Kidney capillary endothelial cell (primary cell): ENCODE measurements around the gene MAEA.
"Not testable (repeated sequence)": the region's sequence is repeated elsewhere in the genome, so short reads cannot be mapped to it uniquely, and the experiment has no call there.

Source experiments
- DNase-seq: peaks from one replicate; pipeline ENCODE4 v3.0.0-alpha.2; 2018; ENCODE audit warnings: low spot score

Gene MAEA

DNA sequence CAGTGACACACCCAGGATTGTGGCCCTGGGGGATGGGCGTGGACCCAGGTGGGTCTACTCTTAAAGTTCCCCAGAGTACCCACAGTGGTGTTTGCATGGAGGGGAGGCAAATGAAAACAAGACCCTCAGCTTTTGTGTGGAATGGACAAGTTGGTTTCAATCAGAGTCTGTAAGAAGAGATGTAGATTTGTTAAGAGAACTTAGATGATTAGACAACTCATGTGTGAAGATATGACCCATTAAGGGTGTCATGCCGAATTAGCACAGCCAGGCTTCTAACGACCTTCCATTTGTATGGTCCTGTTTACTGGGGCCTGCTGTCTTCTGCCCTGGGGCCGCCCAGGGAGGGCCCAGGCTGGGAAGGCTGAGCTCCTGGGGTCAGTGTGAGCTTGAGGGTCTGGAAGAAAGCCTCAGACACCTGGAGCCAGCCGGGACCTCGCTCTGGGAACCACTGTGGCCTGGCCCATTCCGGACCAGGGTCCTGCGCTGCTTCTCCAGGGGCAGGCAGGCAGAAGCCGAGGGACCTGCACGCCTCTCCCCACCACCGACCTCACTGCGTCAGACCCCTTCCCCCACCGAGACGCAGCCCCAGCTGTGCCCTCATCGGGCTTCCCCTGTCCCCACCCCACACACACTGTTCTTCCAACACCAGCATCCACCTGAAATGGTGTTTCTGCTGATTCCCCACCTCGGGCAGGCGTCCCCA, 77.7 kb downstream of the MAEA start:
- DNase-seq, result no peak

- DNase-seq, result no peak
These were observed 78.2 kb downstream of the MAEA start for GRCh38 chr4:1367936-1368289.

- DNase-seq, result no peak
These were observed 78.9 kb downstream of the MAEA start for GRCh38 chr4:1368421-1369090.

GRCh38 chr4:1369091-1369450, 79.4 kb downstream of the MAEA start:
- DNase-seq, result no peak

DNA sequence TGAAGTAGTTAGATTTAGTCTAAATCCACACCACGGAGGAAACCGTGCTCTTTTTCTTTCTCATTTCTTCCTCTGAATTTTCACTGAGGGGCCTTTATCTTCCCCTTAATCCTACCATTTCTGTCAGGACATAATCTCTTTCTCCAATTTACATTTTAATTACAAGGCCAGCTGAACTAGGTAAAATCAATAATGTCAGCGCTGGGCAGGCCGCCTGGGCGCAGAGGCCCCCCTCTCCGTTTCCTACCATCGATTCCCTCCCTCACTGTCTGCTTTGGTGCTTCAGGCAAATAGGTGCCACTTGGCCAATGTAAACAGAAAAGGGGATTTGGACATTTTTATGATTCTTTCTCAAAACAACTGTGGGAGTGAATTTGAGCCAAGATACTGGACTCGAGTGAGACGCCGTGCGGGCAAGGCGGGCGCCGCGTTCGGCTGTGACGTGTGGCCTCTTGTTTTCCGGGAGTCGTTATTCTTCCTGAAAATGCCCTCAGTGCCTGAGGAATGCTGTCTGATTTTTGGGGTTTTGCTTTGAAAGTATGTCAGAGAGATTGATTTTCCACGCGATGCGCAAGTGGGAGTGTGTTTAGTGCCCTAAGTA, 79.9 kb downstream of the MAEA start:
- no peak for DNase-seq

GRCh38 chr4:1370321-1371124, 80.8 kb downstream of the MAEA start:
- DNase-seq, result no peak

DNA sequence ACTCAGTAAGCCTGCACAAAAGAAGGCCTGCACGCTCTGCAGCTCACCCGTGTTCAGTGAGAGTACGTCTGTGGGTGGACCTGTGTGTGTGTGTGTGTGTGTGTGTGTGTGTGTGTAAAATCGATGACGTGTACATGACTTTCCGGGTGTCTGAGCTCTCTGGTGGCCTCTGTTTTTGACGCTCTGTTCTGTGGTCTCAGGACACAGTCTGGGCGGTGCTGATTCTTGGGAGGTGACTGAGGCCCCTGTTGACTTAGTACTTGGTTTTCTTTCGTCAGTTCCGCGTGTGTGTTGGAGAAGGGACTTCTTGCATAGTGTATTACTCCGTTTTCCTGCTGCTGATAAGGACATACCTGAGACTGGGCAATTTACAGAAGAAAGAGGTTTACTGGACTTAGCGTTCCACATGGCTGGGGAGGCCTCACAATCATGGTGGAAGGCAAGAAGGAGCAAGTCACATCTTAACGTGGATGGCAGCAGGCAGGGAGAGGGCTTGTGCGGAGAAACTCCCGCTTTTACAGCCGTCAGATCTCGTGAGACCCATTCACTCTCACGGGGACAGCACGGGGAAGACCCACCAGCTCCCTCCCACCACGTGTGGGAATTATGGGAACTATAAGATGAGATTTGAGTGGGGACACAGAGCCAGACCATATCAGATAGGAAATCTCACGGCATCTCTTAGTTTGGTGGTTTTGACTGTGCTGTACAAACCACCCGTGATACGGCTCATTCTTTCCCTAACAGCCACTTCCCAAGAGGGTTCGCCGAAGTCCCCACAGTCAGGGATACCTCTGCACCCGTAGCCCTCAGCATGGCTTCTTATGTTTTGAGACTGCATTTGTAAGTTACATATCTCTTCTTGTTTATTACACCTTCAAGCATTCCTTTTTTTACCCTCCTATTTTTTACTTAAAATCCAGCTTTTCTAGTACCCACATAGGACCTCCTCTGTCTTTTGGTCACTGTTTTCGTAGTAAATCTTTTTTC, 81.8 kb downstream of the MAEA start:
- DNase-seq, result no peak

- not testable (repeated sequence) for DNase-seq
These were observed 82.9 kb downstream of the MAEA start for GRCh38 chr4:1372576-1372975.

GRCh38 chr4:1373892-1374705, 84.4 kb downstream of the MAEA start:
- DNase-seq, result no peak

DNA sequence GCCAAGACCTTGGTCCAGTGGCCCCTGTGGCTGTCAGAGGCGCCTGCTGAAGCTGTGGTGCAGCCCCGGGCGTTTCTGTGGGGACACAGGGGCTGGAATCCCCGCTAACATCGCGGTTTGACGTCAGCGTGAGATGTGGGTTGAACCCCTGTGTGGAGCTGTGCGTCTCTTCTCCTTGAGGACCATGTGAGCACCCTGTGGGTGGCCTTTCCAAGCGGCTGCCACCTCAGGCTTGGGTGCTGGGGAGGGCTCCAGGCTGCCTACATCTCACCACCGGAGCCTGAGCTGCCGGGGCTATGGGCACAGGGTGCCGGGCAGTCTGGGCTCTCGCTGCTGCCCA, 85.0 kb downstream of the MAEA start:
- DNase-seq, result no peak

GRCh38 chr4:1375051-1375721, 85.5 kb downstream of the MAEA start:
- DNase-seq, result no peak

- no peak for DNase-seq
These were observed 86.2 kb downstream of the MAEA start for GRCh38 chr4:1375761-1376322.

DNA sequence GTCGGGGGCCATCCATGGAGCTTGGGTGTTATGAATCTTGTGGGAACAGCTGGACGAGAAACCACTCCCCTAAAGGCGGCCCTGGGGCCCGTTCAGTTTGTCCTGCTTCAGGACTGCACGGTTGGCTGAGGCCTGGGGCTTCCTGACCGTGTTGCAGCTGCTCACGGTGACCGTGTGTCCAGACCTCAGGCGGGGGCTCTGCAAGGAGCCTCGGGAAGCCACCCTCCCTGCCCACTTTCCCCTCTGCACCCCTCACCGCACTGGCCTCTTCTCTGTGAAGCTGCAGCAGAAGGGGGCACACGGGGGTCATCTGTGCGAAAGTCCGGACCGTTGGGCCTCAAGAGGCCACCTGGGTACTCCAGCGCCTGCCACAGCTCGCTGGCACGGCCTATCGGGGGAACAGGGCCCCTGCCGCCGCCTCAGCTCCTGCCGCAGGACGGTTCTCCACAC, 86.7 kb downstream of the MAEA start:
- DNase-seq, result no peak

- DNase-seq, result no peak
These were observed 87.3 kb downstream of the MAEA start for GRCh38 chr4:1376841-1377605.

DNA sequence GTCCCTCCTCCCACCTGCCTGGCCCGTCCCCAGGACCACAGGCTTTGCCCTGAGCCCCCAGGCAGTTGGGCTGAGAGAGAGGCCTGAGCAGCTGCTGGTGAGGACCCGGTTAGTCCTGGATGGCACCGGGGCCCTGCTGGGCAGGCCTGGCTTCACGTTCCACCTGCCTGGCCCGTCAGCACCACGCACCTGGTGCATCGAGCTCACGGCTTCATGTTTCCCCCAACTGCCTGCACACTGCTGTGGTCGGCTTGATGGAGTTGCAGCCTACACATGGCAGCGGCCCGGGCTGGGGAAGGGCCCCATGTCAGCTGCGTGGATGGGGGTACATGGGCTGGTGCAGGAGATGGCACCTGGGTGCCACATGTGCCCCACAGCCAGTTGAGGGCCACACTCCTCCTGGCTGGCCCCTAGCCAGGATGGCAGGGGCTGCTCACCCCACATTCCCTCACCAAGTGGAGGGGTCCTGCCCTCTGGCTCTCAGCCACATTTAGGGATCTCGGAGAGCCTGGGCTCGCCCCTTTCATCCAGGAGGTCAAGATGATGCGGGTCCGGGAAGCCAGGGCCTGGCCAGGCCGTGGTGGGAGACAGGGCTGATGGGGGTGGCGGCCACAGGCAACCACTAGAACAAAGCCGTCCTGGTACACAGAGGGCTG, 88.0 kb downstream of the MAEA start:
- DNase-seq, result no peak

- no peak for DNase-seq
These were observed 89.0 kb downstream of the MAEA start for GRCh38 chr4:1378559-1379231.

- no peak for DNase-seq
These were observed 89.7 kb downstream of the MAEA start for GRCh38 chr4:1379351-1379781.

DNA sequence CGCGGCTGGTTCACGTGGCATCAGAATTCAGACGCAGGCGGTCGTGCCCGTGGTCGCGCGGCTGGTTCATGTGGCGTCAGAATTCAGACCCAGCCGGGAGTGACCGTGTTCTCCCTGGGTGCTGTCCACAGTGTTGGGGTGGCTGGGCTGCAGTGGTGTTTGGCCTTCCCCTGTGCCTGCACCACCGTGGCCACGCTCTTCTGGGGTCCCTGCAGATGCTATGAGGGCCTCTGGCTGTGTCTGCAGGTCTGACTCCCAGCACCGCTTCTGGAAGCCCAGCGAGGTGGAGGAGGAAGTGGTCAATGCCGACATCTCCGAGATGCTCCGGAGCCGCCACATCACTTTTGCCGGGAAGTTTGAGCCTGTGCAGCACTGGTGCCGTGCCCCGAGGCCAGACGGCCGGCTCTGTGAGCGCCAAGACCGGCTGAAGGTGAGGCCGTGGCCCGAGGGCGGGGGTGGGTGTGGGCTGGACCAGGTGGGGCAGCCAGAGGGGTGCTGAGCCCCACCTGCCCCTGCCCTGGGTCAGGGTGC, 90.2 kb downstream of the MAEA start:
- DNase-seq, result no peak
